ENCODE data around the gene RIOK1.
"Not testable (repeated sequence)": the region's sequence is repeated elsewhere in the genome, so short reads cannot be mapped to it uniquely, and the experiment has no call there.

RIOK1 gene

GRCh38 chr6:7442467-7442866 lies 52.9 kb downstream of the RIOK1 start:
- no peak for DNase-seq

DNA sequence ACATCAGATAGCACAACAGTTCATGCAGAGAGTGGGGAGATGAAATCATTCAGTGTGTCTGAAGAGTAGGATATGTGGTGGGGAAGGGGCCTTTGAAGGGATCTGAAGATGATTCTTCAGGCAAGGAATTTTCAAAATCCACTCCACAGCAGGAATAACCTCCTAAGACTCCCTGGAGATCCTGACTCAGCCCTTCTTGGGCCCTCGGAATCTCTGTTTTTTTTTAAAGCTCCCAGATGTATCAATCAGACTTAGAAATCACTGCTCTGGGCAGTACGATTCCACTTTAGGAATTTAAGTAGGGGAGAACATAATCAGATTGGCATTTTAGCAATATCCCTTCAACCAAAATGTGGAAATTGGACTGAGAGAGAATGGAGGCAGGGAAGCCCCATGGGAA lies 55.5 kb downstream of the RIOK1 start:
- no peak for DNase-seq

DNA sequence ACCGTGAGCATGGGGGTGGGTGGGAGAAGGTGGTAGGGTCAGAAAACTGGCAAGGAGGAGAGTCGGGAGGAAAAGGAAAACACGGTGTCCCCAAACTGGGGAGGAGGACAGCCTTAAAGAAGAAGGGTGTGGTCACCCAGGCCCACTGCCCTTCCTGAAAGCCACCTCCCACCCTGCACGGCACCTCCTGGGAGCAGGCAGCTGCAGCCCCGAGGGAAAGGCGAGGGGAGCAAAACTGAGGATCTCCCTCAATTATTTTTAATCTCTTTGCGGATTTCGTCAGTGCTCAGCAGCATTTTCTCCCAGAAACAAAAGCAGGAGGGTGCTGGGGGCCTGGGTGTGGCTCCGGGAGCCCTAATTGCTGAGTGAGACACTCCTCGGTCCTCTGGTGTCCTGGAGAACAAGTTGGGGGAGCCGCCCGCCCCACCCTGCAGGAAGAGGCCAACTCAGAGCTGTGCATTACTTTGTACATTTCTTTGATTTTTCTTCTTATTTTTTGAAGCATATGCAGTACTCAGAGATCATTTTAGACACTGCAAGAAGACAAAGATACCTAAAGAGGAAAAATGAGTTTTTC lies 56.4 kb downstream of the RIOK1 start:
- DNase-seq: no peak

- DNase-seq: no peak
Measured at GRCh38 chr6:7446619-7447325, 57.2 kb downstream of the RIOK1 start.

DNA sequence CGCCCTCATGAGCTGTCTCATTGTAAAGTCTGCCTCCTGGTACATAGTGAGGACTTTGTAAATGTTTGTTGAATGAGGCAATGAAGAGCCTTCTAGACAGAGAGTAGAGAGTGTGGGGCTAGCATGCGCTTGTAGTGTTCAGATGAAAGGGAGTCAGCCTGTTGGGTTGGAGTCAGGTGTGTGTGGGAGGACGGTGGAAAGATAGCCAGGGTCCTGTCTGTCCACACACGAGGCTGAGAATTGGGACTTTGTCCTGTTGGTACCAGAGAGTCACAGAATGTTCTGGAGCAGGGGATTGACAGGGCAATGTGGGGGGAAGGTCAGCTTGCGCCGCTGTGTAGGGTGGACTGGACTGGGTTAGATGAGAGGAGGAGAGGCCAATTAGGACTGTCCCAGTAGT lies 58.6 kb downstream of the RIOK1 start:
- DNase-seq: no peak

- DNase-seq: no peak
Measured at GRCh38 chr6:7449018-7449417, 59.4 kb downstream of the RIOK1 start.

GRCh38 chr6:7451326-7451725 lies 61.7 kb downstream of the RIOK1 start:
- DNase-seq: no peak

GRCh38 chr6:7452898-7453297 lies 63.3 kb downstream of the RIOK1 start:
- no peak for DNase-seq

- DNase-seq: no peak
Measured at GRCh38 chr6:7454696-7455358, 65.2 kb downstream of the RIOK1 start.

- not testable (repeated sequence) for DNase-seq
Measured at GRCh38 chr6:7456302-7456701, 66.7 kb downstream of the RIOK1 start.

DNA sequence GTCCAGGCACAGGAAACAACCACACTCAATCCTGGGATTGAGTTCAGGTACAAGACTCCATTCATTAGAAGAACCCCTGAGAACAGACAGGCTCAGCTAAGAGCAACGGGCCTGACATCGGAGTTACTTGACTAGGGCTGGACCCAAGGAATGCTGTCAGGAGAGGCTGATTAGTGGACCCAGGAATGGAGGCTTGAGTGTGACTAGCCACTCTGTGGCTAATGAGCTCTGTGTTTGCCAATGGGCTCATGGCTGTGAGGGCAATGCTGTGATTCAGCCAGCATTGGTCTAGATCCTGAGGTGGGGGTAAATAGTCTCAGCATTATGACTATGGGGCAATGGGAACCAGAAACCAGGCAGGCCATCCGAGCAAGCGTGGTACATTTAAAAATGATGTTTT lies 71.8 kb downstream of the RIOK1 start:
- no peak for DNase-seq

- no peak for DNase-seq
Measured at GRCh38 chr6:7463785-7464184, 74.2 kb downstream of the RIOK1 start.

- no peak for DNase-seq
Measured at GRCh38 chr6:7467007-7467897, 77.6 kb downstream of the RIOK1 start.

Measured in Kasumi-1 (cell line).